ENCODE data around the gene SLFN12L. TPM values are rescaled to one million over a fixed set of nuclear protein-coding genes. Genes with fewer than 3 reads are reported as not detected.
"Not testable (repeated sequence)": the region's sequence is repeated elsewhere in the genome, so short reads cannot be mapped to it uniquely, and the experiment has no call there.

Gene SLFN12L
- total RNA-seq, 1 donor from 2014 or later: 0.18 TPM

DNA sequence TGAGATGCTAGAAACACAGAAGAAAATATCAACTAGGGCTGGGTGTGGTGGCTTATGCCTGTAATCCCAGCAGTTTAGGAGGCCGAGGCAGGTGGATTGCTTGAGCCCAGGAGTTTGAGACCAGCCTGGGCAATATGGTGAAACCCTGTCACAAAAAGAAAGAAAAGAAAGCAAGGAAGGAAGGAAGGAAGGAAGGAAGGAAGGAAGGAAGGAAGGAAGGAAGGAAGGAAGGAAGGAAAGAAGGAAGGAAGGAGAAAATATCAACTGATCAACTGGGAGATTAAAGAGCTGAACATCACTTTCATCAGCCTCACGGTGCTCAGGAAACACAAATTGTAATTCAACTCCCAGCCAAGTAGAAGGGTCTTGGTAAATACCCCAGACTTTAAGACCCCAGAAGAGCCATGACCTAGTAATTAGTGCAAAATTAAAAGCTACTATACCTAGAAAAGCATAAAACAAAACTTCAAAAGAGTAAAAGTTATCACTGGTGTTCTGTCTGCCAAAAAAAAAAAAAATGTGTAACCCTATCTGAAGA is 61.1 kb downstream of the SLFN12L start:
- Mint-ChIP-seq H3K9me3 (peaks cover 12% of the 10 kb centered on the region), H3K27me3 (ENCODE audit: low read depth) (peaks cover 82% of the 10 kb centered on the region), H3K36me3 (no peaks in the 10 kb centered on the region), H3K4me3 (no peak overlapping the region), H3K4me1 (no peaks in the 10 kb centered on the region), H3K27ac (no peak overlapping the region)
- no peak for DNase-seq (ENCODE audit: low spot score in 2 of 2, unreplicated experiment in 2 of 2)
- TF ChIP-seq, protein P1, sequence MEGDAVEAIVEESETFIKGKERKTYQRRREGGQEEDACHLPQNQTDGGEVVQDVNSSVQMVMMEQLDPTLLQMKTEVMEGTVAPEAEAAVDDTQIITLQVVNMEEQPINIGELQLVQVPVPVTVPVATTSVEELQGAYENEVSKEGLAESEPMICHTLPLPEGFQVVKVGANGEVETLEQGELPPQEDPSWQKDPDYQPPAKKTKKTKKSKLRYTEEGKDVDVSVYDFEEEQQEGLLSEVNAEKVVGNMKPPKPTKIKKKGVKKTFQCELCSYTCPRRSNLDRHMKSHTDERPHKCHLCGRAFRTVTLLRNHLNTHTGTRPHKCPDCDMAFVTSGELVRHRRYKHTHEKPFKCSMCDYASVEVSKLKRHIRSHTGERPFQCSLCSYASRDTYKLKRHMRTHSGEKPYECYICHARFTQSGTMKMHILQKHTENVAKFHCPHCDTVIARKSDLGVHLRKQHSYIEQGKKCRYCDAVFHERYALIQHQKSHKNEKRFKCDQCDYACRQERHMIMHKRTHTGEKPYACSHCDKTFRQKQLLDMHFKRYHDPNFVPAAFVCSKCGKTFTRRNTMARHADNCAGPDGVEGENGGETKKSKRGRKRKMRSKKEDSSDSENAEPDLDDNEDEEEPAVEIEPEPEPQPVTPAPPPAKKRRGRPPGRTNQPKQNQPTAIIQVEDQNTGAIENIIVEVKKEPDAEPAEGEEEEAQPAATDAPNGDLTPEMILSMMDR (IDR thresholded peaks at IDR 0.05; ENCODE audit: unreplicated experiment): no peak

GRCh38 chr17:35468475-35468874 is 69.0 kb downstream of the SLFN12L start:
- H3K27ac Mint-ChIP-seq: no peak overlapping the region
- DNase-seq (ENCODE audit: low spot score in 2 of 2, unreplicated experiment in 2 of 2): no peak
- H3K4me3 Mint-ChIP-seq: no peak overlapping the region
- H3K9me3 Mint-ChIP-seq: peaks cover 12% of the 10 kb centered on the region
- H3K36me3 Mint-ChIP-seq: no peaks in the 10 kb centered on the region
- TF ChIP-seq, protein P1 (IDR thresholded peaks at IDR 0.05; ENCODE audit: unreplicated experiment): no peak
- H3K4me1 Mint-ChIP-seq: no peaks in the 10 kb centered on the region
- peaks cover 69% of the 10 kb centered on the region for H3K27me3 Mint-ChIP-seq (ENCODE audit: low read depth)

DNA sequence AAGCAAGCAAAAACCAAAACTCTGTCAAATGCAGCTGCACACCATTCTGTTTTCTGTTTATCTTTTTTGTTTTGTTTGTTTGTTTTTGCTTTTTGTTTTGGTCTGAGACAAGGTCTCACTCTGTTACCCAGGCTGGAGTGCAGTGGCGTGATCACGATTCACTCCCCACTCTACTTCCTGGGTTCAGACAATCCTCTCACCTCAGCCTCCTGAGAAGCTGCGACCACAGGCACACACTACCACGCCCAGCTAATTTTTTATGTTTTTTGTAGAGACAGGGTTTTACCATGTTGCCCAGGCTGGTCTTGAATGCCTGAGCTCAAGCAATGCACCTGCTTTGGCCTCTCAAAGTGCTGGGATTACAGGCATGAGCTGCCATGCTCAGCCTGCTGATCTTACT is 69.7 kb downstream of the SLFN12L start:
- TF ChIP-seq, protein P1 (IDR thresholded peaks at IDR 0.05; ENCODE audit: unreplicated experiment): no peak
- no peak overlapping the region for H3K4me3 Mint-ChIP-seq
- DNase-seq (ENCODE audit: low spot score in 2 of 2, unreplicated experiment in 2 of 2): no peak
- H3K36me3 Mint-ChIP-seq: no peaks in the 10 kb centered on the region
- peaks cover 10% of the 10 kb centered on the region for H3K9me3 Mint-ChIP-seq
- no peak overlapping the region for H3K27ac Mint-ChIP-seq
- H3K4me1 Mint-ChIP-seq: no peaks in the 10 kb centered on the region
- H3K27me3 Mint-ChIP-seq (ENCODE audit: low read depth): peaks cover 69% of the 10 kb centered on the region

DNA sequence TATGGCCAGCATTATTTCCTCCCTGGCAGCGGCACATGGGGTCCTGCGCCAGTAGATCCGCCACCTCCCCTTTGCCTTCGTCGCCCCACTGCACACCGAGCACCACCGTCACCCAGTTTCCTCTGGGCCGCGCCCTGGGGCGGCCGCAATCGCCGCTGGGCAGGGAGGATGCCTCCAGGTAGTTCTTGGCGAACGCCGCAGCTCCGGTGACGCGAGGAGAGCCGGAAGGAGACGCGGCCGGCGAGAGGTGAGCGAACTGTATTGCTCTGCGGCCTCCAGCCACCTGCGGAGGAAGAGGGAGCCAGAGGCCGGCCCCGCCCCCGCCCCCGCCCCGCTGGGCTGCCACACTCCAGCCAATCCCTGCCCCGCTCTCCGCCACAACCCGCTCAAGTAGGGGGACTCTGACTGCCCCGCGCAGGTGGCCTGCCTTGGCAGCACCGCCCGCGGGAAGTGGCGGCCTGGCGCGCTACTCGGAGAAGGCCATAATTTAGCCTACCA is 77.1 kb downstream of the SLFN12L start:
- TF ChIP-seq, protein P1 (IDR thresholded peaks at IDR 0.05; ENCODE audit: unreplicated experiment): no peak
- Mint-ChIP-seq H3K9me3 (peaks cover 9% of the 10 kb centered on the region), H3K27ac (no peak overlapping the region), H3K36me3 (no peaks in the 10 kb centered on the region), H3K27me3 (ENCODE audit: low read depth) (peaks cover 80% of the 10 kb centered on the region), H3K4me3 (peak overlapping the region; percentile 65), H3K4me1 (peaks cover 5% of the 10 kb centered on the region)
- DNase-seq (ENCODE audit: low spot score in 2 of 2, unreplicated experiment in 2 of 2): no peak

DNA sequence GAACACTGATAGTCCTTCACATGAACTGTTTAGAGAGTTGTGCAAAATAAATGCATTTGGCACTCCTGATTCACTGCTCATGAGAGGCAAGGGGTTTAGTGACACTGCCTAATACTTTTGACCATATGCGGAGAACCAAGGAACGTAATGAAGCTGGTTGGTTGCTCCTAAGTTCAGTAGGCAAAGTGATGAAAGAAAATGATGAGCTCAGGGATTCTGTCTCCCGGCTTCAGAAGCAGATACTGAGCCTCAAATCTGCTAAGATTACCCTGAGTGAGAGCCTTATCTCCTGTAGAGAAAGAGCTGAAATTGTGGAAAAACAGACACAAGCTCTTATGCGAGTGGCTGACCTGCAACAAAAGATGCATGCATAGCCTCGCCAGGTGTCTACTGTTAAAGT is 83.4 kb downstream of the SLFN12L start:
- H3K27me3 Mint-ChIP-seq (ENCODE audit: low read depth): peaks cover 89% of the 10 kb centered on the region
- H3K27ac Mint-ChIP-seq; H3K9me3 Mint-ChIP-seq; H3K4me1 Mint-ChIP-seq; H3K4me3 Mint-ChIP-seq; DNase-seq (ENCODE audit: low spot score in 2 of 2, unreplicated experiment in 2 of 2); H3K36me3 Mint-ChIP-seq: not testable (repeated sequence)

DNA sequence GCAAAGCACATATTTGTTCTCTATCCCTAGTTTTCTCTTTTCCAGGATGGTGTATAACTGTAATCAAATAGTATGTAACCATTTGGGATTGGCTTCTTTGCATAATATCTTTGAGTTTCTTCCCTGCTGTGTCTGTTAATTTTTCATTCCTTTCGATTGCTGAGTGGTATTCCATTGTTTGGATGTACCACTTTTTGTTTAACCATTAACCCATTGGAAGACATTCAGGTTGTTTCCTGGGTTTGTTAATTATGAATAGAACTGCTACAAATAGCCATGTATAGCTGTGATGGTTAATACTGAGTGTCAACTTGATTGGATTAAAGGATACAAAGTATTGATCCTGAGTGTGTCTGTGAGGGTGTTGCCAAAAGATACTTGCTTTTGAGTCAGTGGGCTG is 84.3 kb downstream of the SLFN12L start:
- H3K27me3 Mint-ChIP-seq (ENCODE audit: low read depth): peaks cover 83% of the 10 kb centered on the region

More for the DNA sequence above, 84.3 kb downstream of the SLFN12L start:
- H3K36me3 Mint-ChIP-seq: no peaks in the 10 kb centered on the region
- H3K4me3 Mint-ChIP-seq: no peak overlapping the region
- peaks cover 4% of the 10 kb centered on the region for H3K4me1 Mint-ChIP-seq
- no peak for DNase-seq (ENCODE audit: low spot score in 2 of 2, unreplicated experiment in 2 of 2)
- H3K9me3 Mint-ChIP-seq: peaks cover 3% of the 10 kb centered on the region
- TF ChIP-seq, protein P1 (IDR thresholded peaks at IDR 0.05; ENCODE audit: unreplicated experiment): no peak
- H3K27ac Mint-ChIP-seq: no peak overlapping the region
